Measurements from ENCODE around the gene SCGB1D1.
"Not testable (repeated sequence)": the region's sequence is repeated elsewhere in the genome, so short reads cannot be mapped to it uniquely, and the experiment has no call there.

SCGB1D1 gene

GRCh38 chr11:62157603-62158002, 32.4 kb upstream of the SCGB1D1 start:
- no peak for DNase-seq (ENCODE audit: low read depth, low spot score)
- no peak overlapping the region for H3K27ac ChIP-seq

- H3K27ac ChIP-seq = no peak overlapping the region
- no peak for DNase-seq (ENCODE audit: low read depth, low spot score)
These were observed 23.6 kb upstream of the SCGB1D1 start for GRCh38 chr11:62166371-62166770.

DNA sequence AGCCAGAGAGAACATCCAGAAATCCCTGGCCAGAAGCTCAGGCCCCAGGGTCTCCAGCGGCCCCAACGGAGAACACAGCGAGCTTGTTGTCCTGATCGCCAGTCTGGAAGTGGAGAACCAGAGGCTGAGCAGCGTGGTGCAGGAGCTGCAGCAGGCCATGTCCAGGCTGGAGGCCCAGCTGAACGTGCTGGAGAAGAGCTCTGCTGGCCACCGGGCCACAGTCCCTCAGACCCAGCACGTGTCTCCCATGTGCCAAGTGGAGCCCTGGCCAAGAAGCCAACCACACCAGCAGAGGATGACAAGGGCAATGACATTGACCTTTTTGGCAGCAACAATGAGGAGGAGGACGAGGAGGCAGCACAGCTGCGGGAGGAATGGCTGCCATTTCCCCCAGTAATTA, 20.6 kb upstream of the SCGB1D1 start:
- DNase-seq (ENCODE audit: low read depth, low spot score) = no peak
- H3K27ac ChIP-seq = no peak overlapping the region

- no peak for DNase-seq (ENCODE audit: low read depth, low spot score)
These were observed 20.1 kb upstream of the SCGB1D1 start for GRCh38 chr11:62169935-62170334.

DNA sequence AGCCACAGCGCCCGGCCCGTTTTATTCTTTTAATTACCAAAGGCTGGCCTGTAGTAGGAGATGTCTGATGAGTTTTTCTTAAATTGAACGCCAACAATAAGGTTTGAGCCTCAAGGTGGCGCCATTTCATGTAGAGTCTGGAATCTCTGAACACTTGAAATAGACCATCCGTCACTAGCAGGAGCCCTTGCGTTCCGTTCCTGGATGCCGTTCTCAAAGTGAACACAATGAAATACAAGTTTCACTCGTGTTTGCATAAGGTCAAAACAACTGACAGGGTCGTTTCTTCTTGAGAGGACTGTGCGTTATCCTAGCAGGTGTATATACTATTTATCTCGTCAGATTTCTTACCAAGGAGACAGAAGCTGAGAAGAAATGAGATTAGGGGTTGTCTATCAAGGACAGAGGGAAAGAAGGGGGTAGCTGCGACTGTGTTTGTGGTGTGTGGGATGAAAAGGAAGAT, 18.7 kb upstream of the SCGB1D1 start:
- peak; percentile 37 for DNase-seq (ENCODE audit: low read depth, low spot score)
- no peak overlapping the region for H3K27ac ChIP-seq

More at GRCh38 chr11:62169935-62170334, 20.1 kb upstream of the SCGB1D1 start:
- H3K27ac ChIP-seq = no peak overlapping the region

DNA sequence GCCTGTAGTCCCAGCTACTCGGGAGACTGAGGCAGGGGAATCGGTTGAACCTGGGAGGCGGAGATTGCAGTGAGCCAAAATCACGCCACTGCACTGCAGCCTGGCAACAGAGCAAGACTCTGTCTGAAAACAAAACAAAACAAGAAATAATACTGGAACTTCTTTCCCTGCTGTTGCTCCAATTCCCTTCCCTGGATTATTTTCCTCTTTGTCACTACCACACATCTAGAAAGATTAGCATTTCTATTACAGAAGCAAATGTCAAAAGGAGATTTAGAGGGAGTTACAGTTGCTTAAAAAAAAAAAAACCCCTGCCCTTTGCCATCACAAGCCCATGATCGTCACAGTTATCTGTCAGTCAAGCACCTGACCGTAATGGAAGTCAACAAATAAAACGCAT, 17.7 kb upstream of the SCGB1D1 start:
- H3K27ac ChIP-seq = no peak overlapping the region
- DNase-seq (ENCODE audit: low read depth, low spot score) = no peak

- no peak overlapping the region for H3K27ac ChIP-seq
These were observed 13.2 kb upstream of the SCGB1D1 start for GRCh38 chr11:62176766-62177165.

GRCh38 chr11:62179995-62180394, 10.0 kb upstream of the SCGB1D1 start:
- no peak for DNase-seq (ENCODE audit: low read depth, low spot score)
- no peak overlapping the region for H3K27ac ChIP-seq

More at GRCh38 chr11:62176766-62177165, 13.2 kb upstream of the SCGB1D1 start:
- no peak for DNase-seq (ENCODE audit: low read depth, low spot score)

- H3K27ac ChIP-seq = no peak overlapping the region
- no peak for DNase-seq (ENCODE audit: low read depth, low spot score)
These were observed 8.9 kb upstream of the SCGB1D1 start for GRCh38 chr11:62181097-62181496.

- no peak for DNase-seq (ENCODE audit: low read depth, low spot score)
- H3K27ac ChIP-seq = no peak overlapping the region
These were observed 7.7 kb upstream of the SCGB1D1 start for GRCh38 chr11:62182147-62182891.

DNA sequence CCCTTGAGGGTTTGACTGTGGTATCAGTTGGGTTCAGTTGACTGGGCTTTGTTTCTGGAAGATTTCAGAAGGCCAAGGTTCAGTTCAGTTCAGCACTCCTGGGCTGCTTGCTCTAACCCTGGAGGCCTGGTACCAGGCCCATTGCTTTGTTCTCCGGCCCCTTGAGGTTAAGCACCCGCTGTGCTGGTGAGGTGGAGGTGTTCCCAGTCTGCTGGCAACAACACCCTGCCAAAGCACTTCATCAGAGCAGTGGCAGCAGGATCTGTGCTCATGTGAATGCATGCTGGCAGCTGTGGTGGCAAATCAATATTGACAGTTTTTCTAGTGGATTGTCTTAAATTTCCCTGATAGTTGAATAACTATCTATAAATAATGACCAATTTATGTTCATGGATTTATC, 3.8 kb upstream of the SCGB1D1 start:
- no peak for DNase-seq (ENCODE audit: low read depth, low spot score)
- H3K27ac ChIP-seq = no peak overlapping the region

- DNase-seq (ENCODE audit: low read depth, low spot score) = no peak
- no peak overlapping the region for H3K27ac ChIP-seq
These were observed 3.9 kb downstream of the SCGB1D1 start for GRCh38 chr11:62193952-62194351.

- not testable (repeated sequence) for H3K27ac ChIP-seq; DNase-seq (ENCODE audit: low read depth, low spot score)
These were observed 5.0 kb downstream of the SCGB1D1 start for GRCh38 chr11:62195010-62195409.

- DNase-seq (ENCODE audit: low read depth, low spot score) = no peak
These were observed 5.9 kb downstream of the SCGB1D1 start for GRCh38 chr11:62195945-62196344.

DNA sequence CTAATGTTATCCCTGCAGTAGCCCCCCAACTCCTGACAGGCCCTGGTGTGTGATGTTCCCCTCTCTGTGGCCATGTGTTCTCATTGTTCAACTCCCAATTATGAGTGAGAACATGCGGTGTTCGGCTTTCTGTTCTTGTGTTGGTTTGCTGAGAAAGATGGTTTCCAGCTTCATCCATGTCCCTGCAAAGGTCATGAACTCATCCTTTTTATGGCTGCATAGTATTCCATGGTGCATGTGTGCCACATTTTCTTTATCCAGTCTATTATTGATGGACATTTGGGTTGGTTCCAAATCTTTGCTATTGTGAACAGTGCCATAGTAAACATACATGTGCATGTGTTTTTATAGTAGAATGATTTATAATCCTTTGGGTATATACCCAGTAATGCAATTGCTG, 7.4 kb downstream of the SCGB1D1 start:
- not testable (repeated sequence) for H3K27ac ChIP-seq; DNase-seq (ENCODE audit: low read depth, low spot score)

More at GRCh38 chr11:62195945-62196344, 5.9 kb downstream of the SCGB1D1 start:
- no peak overlapping the region for H3K27ac ChIP-seq

DNA sequence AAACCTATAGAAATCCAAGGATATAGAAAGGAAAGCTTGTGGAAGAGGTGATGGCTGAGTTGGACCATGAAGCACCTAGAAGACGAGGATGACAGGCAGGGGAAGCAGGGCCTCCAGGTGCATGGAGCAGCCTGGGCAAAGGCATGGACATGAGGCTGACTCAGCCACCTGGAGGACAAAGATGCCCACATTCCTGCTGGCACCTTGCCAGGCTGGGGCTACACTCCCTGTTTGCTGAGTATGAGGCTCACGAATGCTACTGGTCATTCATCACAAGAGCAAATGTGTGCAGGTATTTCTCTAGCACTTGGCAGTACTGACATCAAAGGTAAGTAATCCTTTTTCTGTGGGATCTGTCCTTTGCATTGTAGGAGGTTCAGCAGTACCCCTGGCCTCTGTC, 11.4 kb downstream of the SCGB1D1 start:
- DNase-seq (ENCODE audit: low read depth, low spot score) = peak; percentile 6
- H3K27ac ChIP-seq = no peak overlapping the region

GRCh38 chr11:62202910-62203309, 12.9 kb downstream of the SCGB1D1 start:
- DNase-seq (ENCODE audit: low read depth, low spot score) = no peak
- H3K27ac ChIP-seq = no peak overlapping the region

GRCh38 chr11:62204430-62204829, 14.4 kb downstream of the SCGB1D1 start:
- no peak for DNase-seq (ENCODE audit: low read depth, low spot score)

DNA sequence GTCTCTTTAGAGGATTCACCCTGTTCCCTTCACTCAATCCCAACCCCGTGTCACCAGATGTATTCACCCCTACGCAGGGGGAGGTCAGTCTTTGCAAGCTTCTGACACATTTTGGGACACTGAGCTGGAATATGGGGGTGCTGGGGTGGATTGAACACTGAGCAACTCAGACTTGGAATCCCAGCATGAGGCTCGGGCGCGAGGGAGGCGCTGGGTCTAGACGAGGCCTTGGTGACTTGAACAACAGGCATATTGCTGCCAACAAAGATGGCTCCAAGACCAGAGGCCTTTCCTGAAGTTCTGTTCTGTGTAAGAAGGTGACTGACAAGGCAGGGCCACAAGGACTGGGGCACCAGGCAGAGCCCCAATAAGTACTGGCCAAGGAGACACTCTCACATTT, 15.4 kb downstream of the SCGB1D1 start:
- no peak overlapping the region for H3K27ac ChIP-seq
- DNase-seq (ENCODE audit: low read depth, low spot score) = no peak

More at GRCh38 chr11:62204430-62204829, 14.4 kb downstream of the SCGB1D1 start:
- no peak overlapping the region for H3K27ac ChIP-seq

DNA sequence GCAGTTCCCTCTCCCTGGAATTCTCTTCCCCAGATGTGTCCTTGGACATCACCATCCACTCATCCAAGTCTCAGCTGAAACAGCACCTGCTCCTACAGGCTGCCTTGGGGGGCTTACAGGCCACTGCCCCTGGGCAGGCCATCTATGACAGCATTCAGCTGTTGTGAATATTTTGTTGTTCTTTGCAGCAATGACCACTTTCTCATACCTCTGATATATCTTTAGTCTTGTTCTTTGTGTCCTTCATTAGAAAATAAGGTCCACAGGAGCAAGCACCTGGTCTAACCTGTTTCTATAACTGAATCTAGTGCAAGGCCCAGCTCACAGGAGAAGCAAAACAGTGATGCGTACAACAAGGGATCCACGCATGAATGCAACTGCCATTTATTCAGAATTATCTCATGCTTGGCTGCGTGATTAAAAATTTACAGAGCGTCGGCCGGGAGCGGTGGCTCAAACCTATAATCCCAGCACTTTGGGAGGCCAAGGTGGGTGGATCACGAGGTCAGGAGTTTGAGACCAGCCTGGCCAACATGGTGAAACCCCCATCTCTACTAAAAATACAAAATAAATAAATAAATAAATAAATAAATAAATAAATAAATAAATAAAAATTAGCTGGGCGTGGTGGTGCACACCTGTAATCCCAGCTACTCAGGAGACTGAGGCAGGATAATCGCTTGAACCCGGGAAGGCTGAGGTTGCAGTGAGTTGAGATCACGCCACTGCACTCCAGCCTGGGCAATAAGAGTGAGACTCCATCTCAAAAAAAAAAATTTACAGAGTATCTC, 16.5 kb downstream of the SCGB1D1 start:
- DNase-seq (ENCODE audit: low read depth, low spot score); H3K27ac ChIP-seq: not testable (repeated sequence)

GRCh38 chr11:62208785-62209144, 18.7 kb downstream of the SCGB1D1 start:
- DNase-seq (ENCODE audit: low read depth, low spot score) = no peak
- no peak overlapping the region for H3K27ac ChIP-seq
